Activated CD4-positive, alpha-beta memory T cell treated with anti-CD3 and anti-CD28 coated beads, Interleukin-2, amount 10 ng/mL, durations not matched to agents 7 days and 5 days (primary cell): ENCODE measurements around the gene ZNRF1. TPM values are rescaled to one million over a fixed set of nuclear protein-coding genes. Genes with fewer than 3 reads are reported as not detected.
"Not testable (repeated sequence)": the region's sequence is repeated elsewhere in the genome, so short reads cannot be mapped to it uniquely, and the experiment has no call there.

ENCODE experiments used
- CTCF ChIA-PET: fragments of 350-600 bp; sonication (Branson Sonifier 250); formaldehyde crosslinking; loops from one replicate; lab custom pipeline; 2021; ENCODE audit warnings: antibody characterized with exemption, inconsistent platforms; lab: Charles Lee
- POLR2A ChIA-PET: fragments of 350-600 bp; sonication (Branson Sonifier 250); formaldehyde crosslinking; loops from one replicate; lab custom pipeline; 2021; ENCODE audit warnings: antibody characterized with exemption; lab: Charles Lee
- DNase-seq: peaks from one replicate; pipeline ENCODE4 v3.0.0-alpha.2; 2020
- H3K27ac Mint-ChIP-seq: one replicate; pipeline ENCODE4 v1.8.0; 2021; ENCODE audit warnings: mild to moderate bottlenecking, mixed read lengths
- H3K27me3 Mint-ChIP-seq: one replicate; pipeline ENCODE4 v1.8.0; 2021; ENCODE audit warnings: mixed read lengths
- H3K36me3 Mint-ChIP-seq: one replicate; pipeline ENCODE4 v1.8.0; 2021; ENCODE audit warnings: low read depth, mixed read lengths
- H3K4me1 Mint-ChIP-seq: one replicate; pipeline ENCODE4 v1.8.0; 2021; ENCODE audit warnings: mixed read lengths
- H3K4me3 Mint-ChIP-seq: one replicate; pipeline ENCODE4 v1.8.0; 2021; ENCODE audit warnings: mild to moderate bottlenecking, mixed read lengths
- H3K9me3 Mint-ChIP-seq: one replicate; pipeline ENCODE4 v1.8.0; 2021; ENCODE audit warnings: mixed read lengths
- total RNA-seq, 2 experiments: library from RNA; stranded (reverse); gene quantifications; one replicate each; pipeline ENCODE4 v1.2.3, GENCODE V29; 2021

The ZNRF1 gene
- total RNA-seq, 2 experiments from 2014 or later, result 22.7 to 25.3 TPM

DNA sequence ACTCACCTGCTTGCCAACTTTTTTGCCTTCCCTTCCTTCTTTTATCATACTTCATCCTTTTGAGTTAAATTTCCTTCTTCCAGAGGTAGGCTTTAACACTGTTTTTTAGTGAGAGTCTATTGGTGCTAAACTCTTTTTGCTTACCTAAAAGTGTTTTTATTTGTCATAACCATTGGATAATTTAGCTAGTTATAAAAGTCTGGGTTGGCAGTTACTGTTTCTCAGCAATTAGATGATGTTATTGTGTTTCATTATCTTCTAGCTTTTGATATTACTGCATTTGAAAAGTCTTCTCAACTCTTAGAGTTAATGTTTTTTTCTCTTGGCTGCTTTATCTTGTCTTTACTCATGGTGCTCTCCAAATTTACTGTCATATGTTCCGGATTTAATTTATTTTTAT lies 22.6 kb downstream of the ZNRF1 start:
- no peak overlapping the region for H3K4me3 Mint-ChIP-seq
- peaks cover 32% of the 10 kb centered on the region for H3K36me3 Mint-ChIP-seq
- no peak overlapping the region for H3K27ac Mint-ChIP-seq
- POLR2A ChIA-PET, result no interaction called here
- CTCF ChIA-PET, result no interaction called here
- no peak for DNase-seq
- H3K27me3 Mint-ChIP-seq, result no peaks in the 10 kb centered on the region
- H3K4me1 Mint-ChIP-seq, result peaks cover 26% of the 10 kb centered on the region
- peaks cover 15% of the 10 kb centered on the region for H3K9me3 Mint-ChIP-seq

DNA sequence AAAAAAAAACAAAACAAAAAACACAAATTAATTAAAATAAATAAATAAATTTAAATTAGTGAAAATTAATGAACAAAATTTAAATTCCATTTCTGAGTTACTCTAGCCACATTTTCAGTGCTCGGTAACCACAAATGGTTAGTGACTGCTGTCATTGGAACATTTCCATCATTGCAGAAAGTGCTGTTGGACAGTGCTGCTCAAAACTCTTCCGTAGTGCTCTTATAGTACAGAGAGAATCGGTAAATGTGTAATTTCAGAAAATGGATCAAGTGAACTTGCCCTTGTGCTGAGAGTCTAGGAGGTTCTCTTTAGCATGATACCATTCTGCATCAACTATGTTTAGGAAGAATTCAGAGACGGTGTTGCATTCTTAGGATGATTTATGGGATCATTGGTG lies 23.7 kb downstream of the ZNRF1 start:
- POLR2A ChIA-PET, result no interaction called here

DNA sequence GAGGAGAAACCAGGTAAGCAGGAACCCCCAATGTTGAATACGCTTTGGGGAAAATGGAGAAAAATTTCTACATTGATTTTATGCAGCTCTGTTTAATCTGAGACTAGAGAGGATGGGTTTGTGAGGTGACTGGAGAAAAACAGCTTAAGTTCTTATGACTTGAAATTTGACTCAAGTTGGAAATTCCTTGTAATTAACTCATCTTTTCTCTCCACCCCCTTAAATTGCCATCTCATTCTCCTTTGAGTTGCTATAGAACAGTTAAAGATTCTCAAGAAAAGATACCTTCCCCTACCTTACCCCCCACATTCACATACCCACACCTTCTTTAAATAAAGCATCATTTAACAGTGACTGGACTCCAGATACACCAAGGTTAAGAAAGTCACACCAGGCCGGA lies 24.2 kb downstream of the ZNRF1 start:
- no peaks in the 10 kb centered on the region for H3K27me3 Mint-ChIP-seq
- no peak overlapping the region for H3K4me3 Mint-ChIP-seq
- H3K9me3 Mint-ChIP-seq, result peaks cover 15% of the 10 kb centered on the region
- peaks cover 25% of the 10 kb centered on the region for H3K4me1 Mint-ChIP-seq
- H3K27ac Mint-ChIP-seq, result no peak overlapping the region
- POLR2A ChIA-PET, result no interaction called here
- no peak for DNase-seq
- peaks cover 32% of the 10 kb centered on the region for H3K36me3 Mint-ChIP-seq
- CTCF ChIA-PET, result no interaction called here

More for the DNA sequence above, 23.7 kb downstream of the ZNRF1 start:
- peaks cover 15% of the 10 kb centered on the region for H3K9me3 Mint-ChIP-seq
- H3K36me3 Mint-ChIP-seq, result peaks cover 32% of the 10 kb centered on the region
- H3K4me1 Mint-ChIP-seq, result peaks cover 26% of the 10 kb centered on the region
- H3K4me3 Mint-ChIP-seq, result no peak overlapping the region
- no peak for DNase-seq
- no peak overlapping the region for H3K27ac Mint-ChIP-seq
- no peaks in the 10 kb centered on the region for H3K27me3 Mint-ChIP-seq
- CTCF ChIA-PET, result no interaction called here

DNA sequence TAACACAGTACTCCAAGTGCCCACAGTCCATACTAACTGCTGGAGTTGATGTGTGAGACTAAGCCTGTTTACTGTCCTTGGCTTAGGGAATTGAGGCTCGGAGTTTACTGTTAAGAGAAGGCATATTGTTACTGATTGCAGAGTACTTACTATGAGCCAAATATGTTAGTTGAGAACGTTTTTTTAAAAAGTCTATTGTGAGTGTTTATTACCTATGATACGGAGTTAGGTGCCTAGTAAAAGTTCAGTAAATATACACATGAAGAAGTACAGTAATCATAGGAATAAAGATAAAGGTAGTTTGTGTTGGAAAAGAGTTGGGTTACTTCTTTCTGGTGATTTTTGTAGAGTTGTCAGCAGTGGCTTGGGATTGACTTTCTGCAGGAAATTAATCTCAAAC lies 25.4 kb downstream of the ZNRF1 start:
- no peaks in the 10 kb centered on the region for H3K27me3 Mint-ChIP-seq
- no peak overlapping the region for H3K27ac Mint-ChIP-seq
- POLR2A ChIA-PET, result no interaction called here
- CTCF ChIA-PET, result no interaction called here
- H3K9me3 Mint-ChIP-seq, result peaks cover 15% of the 10 kb centered on the region
- H3K4me3 Mint-ChIP-seq, result no peak overlapping the region
- peaks cover 32% of the 10 kb centered on the region for H3K36me3 Mint-ChIP-seq
- no peak for DNase-seq
- H3K4me1 Mint-ChIP-seq, result peaks cover 20% of the 10 kb centered on the region

DNA sequence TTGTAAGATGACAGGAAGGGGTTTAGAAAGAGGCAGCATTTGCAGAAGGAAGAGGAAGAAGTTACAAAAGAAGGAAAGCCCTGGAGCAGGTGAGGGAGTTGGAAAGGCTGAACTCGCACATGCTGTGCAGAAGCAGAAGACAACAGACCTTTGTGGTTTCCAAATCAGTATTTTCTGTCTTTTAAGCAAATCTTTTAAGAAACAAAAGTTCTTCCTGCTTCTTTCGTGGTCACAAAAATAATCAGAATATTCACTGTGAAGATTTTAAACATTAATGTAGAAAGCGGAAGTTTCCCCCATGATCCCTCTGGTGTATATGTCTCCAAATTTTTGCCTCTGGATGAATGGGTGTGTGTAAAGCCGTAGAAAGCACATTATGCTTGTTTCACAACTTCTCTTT lies 25.8 kb downstream of the ZNRF1 start:
- Mint-ChIP-seq H3K4me3 (no peak overlapping the region), H3K4me1 (peaks cover 18% of the 10 kb centered on the region), H3K27me3 (no peaks in the 10 kb centered on the region), H3K9me3 (peaks cover 15% of the 10 kb centered on the region), H3K36me3 (peaks cover 28% of the 10 kb centered on the region), H3K27ac (no peak overlapping the region)
- POLR2A ChIA-PET, result no interaction called here
- CTCF ChIA-PET, result no interaction called here
- no peak for DNase-seq

DNA sequence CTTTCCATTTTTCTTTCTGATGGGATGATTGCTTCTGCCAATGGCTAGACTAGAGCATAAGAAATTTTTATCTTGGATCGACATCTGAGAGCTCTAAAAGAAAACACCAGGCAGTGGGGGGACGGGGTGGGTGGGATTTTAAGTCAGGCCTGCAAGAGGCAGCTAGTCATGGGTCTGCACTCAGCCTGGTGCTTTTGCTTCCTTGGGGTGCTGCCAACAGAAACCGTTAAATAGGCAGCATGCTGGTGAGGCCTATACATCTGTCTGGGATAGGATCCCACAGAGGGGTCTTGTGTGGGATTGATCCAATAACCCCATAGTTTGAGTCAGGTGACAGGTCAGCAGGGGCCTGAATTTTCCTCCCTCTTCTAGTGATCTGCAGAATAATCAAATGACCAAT lies 26.9 kb downstream of the ZNRF1 start:
- CTCF ChIA-PET, result no interaction called here
- no peak overlapping the region for H3K27ac Mint-ChIP-seq

DNA sequence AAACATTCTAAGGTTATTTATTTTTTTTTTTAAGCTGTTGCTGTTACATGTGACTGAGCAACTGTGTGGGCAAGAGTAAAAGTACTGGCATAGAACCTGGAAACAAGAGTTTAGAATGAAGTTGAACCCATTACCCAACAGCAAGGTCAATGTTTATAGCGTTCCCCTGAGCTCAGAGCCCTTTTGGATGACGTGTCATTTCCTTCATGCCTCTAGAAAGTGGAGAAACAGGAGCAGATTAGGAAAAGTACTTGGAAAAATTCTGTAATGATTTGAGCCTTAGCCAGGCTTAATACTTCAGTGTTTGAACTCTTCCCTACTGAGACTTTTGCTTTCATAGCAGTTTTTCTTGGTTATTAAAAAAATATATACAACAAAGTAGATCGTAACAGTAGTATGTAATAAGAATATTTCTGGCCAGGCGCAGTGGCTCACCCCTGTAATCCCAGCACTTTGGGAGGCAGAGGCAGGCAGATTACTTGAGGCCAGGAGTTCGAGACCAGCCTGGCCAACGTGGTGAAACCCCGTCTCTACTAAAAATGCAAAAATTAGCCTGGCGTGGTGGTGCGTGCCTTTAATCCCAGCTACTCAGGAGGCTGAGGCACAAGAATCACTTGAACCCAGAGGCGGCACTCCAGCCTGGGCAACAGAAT lies 27.5 kb downstream of the ZNRF1 start:
- H3K4me3 Mint-ChIP-seq, H3K27me3 Mint-ChIP-seq, CTCF ChIA-PET, H3K27ac Mint-ChIP-seq, POLR2A ChIA-PET, H3K9me3 Mint-ChIP-seq, DNase-seq: not testable (repeated sequence)
- peaks cover 17% of the 10 kb centered on the region for H3K36me3 Mint-ChIP-seq
- peaks cover 26% of the 10 kb centered on the region for H3K4me1 Mint-ChIP-seq

More for the DNA sequence above, 26.9 kb downstream of the ZNRF1 start:
- H3K36me3 Mint-ChIP-seq, result peaks cover 23% of the 10 kb centered on the region
- H3K27me3 Mint-ChIP-seq, result no peaks in the 10 kb centered on the region
- H3K4me3 Mint-ChIP-seq, result no peak overlapping the region
- DNase-seq, result no peak
- peaks cover 26% of the 10 kb centered on the region for H3K4me1 Mint-ChIP-seq
- H3K9me3 Mint-ChIP-seq, result peaks cover 13% of the 10 kb centered on the region
- POLR2A ChIA-PET, result no interaction called here

DNA sequence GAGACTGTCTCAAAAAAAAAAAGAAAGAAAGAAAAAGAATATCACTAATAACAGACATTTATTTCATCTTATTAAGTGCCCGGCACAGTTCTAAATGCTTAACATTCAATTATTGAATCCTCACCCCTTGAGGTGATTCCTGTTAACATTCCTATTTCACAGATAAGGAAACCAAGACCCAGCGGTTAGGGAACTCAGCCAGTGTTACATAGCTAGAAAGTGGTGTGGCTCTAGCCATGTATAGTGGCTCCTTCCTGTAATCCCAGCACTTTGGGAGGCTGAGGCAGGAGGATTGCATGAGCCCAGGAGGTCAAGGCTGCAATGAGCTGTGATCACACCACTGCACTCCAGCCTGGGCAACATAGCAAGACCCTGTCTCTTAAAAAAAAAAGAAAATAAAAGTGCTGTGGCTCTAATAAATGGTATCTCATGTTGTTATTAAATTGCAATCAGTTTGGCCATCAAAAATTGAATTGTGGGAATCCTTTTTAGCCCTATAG lies 28.1 kb downstream of the ZNRF1 start:
- Mint-ChIP-seq H3K27ac (no peak overlapping the region), H3K9me3 (peaks cover 3% of the 10 kb centered on the region), H3K4me1 (peaks cover 26% of the 10 kb centered on the region), H3K4me3 (no peak overlapping the region), H3K27me3 (no peaks in the 10 kb centered on the region), H3K36me3 (peaks cover 11% of the 10 kb centered on the region)
- no peak for DNase-seq
- ChIA-PET CTCF (no interaction called here), POLR2A (no interaction called here)

DNA sequence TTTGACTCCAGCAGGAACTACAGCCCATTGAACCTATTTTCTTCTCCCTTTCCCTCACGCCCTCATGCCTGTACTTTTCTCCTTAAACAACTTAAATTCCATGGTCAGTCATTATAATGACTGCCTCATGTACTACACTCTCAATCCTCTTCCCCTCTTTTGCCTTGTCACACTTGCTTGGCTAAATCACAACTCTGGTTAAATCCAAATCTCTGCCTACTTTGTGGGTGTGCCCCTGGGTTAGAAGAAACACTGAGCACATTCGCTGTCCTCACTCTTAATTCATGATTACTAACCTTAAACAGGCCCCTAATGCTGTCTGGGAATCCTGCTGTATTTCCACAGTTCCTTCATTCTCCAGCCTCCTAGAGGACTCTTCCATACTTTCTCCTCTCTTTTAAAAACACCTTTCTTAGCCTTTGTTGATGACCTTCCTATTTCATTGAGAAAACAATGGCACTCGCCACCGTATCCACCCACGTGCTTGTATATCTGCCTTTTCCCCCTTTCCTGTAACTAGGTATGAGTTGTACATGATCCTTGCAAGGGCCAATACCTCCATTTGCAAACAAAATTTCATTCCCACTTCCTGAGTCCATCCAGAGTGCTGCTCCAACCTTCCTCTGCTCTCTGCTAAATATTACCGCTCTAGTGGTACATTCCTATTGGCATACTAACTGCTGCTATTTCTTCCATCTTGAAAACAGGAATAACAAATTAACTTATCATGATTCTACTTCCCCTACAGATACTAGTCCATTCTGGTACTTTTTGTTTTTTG lies 28.9 kb downstream of the ZNRF1 start:
- CTCF ChIA-PET, result interaction anchor here (1.3 kb wide), 1 partner anchor 84 kb away, joined by 3 read pairs; no protein-coding TSS in a partner anchor

DNA sequence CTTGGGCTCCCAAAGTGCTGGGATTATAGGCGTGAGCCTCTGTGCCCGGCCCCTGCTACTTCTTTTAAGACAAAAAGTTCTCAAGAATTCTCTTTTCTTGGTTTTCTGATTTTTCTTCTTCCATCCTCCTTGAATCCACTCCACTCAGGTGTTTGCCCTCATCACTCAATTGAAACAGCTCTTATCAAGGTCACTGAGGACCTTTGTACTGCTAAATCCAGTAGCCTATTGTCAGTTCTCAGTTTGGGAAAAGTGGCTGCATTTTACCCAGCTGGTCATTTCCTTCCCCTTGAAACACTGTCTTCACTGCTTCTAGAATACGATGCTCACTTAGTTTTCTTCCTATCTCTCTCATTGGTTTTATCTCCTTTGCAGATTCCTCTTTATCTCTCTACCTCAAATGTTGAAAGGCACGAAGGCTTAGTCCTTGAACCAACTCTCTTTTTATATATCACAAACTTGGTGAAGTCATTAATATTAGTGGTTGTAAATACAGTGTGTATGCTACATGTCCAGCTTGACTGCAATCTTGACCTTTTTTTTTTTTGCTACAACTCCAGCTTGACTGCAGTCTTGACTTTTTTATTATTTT lies 29.8 kb downstream of the ZNRF1 start:
- Mint-ChIP-seq H3K27ac (no peak overlapping the region), H3K36me3 (peaks cover 3% of the 10 kb centered on the region), H3K4me1 (peaks cover 21% of the 10 kb centered on the region), H3K4me3 (no peak overlapping the region), H3K9me3 (no peaks in the 10 kb centered on the region), H3K27me3 (no peaks in the 10 kb centered on the region)
- ChIA-PET POLR2A (no interaction called here), CTCF (interaction anchor here (1.3 kb wide), 1 partner anchor 83 kb away, joined by 3 read pairs; no protein-coding TSS in a partner anchor)
- no peak for DNase-seq

More for the DNA sequence above, 28.9 kb downstream of the ZNRF1 start:
- Mint-ChIP-seq H3K4me3 (no peak overlapping the region), H3K36me3 (peaks cover 9% of the 10 kb centered on the region), H3K27ac (no peak overlapping the region), H3K9me3 (peaks cover under 1% of the 10 kb centered on the region), H3K27me3 (no peaks in the 10 kb centered on the region), H3K4me1 (peaks cover 25% of the 10 kb centered on the region)
- DNase-seq, result no peak
- POLR2A ChIA-PET, result no interaction called here

DNA sequence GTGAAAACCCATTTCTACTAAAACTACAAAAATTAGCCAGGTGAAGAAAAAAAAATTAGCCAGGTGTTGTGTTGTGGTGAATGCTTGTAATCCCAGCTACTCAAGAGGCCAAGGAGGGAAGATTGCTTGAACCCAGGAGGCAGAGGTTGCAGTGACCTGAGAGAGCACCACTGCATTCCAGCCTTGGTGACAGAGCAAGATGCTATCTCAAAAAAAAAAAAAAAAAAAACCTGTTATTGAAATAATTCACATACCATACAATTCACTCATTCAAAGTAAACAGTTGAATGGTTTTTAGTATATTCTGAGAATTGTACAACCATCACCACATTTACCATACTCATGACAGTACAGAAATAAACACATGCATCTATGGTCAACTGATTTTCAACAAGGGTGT lies 31.0 kb downstream of the ZNRF1 start:
- no peak overlapping the region for H3K4me3 Mint-ChIP-seq
- no peaks in the 10 kb centered on the region for H3K27me3 Mint-ChIP-seq
- H3K9me3 Mint-ChIP-seq, result no peaks in the 10 kb centered on the region
- ChIA-PET CTCF (no interaction called here), POLR2A (no interaction called here)
- DNase-seq, result no peak
- H3K4me1 Mint-ChIP-seq, result peaks cover 11% of the 10 kb centered on the region
- H3K27ac Mint-ChIP-seq, result no peak overlapping the region
- peaks cover 3% of the 10 kb centered on the region for H3K36me3 Mint-ChIP-seq

DNA sequence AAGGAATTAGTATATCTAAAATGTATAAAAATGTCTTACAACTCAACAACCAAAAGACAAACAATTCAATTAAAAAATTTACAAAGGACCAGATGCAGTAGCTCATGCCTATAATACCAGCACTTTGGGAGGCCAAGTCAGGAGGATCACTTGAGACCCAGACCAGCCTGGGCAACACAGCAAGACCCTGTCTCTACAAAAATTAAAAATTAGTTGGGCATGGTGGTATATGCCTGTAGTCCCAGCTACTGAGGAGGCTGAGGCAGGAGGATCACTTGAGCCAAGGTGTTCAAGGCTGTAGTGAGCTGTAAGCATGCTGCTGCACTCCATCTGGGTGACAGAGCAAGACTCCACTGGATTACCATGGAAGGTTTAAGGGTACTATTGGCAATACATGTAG lies 33.8 kb downstream of the ZNRF1 start:
- H3K27ac Mint-ChIP-seq, result no peak overlapping the region
- DNase-seq, result no peak
- no peak overlapping the region for H3K4me3 Mint-ChIP-seq
- H3K27me3 Mint-ChIP-seq, result no peaks in the 10 kb centered on the region
- peaks cover 9% of the 10 kb centered on the region for H3K9me3 Mint-ChIP-seq
- H3K4me1 Mint-ChIP-seq, result peaks cover 8% of the 10 kb centered on the region
- ChIA-PET CTCF (no interaction called here), POLR2A (no interaction called here)
- peaks cover 16% of the 10 kb centered on the region for H3K36me3 Mint-ChIP-seq

DNA sequence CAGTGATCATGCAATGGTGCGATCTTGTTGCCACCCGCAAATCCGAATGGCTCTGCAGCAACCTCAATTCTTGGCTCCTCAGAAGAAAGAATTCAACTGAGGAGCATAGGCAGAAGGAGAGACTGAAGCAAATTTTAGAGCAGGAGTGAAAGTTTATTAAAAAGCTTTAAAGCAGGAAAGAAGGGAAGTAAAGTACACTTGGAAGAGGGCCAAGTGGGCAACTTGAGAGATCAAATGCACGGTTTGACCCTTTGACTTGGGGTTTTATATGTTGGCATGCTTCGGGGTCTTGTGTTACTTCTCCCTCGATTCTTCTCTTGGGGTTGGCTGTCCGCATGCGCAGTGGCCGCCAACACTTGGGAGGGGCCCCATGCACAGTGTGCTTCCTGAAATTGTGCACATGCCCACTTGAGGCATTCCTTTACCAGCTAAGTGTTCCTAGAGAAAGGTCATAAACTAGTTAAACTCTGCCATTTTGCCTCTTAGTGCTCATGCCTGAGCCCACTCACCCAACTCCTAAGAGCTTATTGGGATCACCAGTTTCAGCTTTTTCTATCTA lies 36.7 kb downstream of the ZNRF1 start:
- Mint-ChIP-seq H3K36me3 (peaks cover 31% of the 10 kb centered on the region), H3K4me3 (no peak overlapping the region), H3K27ac (no peak overlapping the region), H3K27me3 (no peaks in the 10 kb centered on the region), H3K9me3 (peaks cover 20% of the 10 kb centered on the region), H3K4me1 (peaks cover under 1% of the 10 kb centered on the region)
- POLR2A ChIA-PET, result no interaction called here
- DNase-seq, result no peak
- CTCF ChIA-PET, result no interaction called here
